AG09319 (cell line): ENCODE results near the gene PRICKLE2.

ENCODE experiments used
- DNase-seq: peaks from one replicate; pipeline ENCODE4 v3.0.0-alpha.2; 2010; ENCODE audit warnings: low read depth; ENCODE audit errors: extremely low read depth
- TF ChIP-seq, protein P1 (sequence below): IDR thresholded peaks from 2 replicates; pipeline ENCODE4 v1.5.1; 2011; ENCODE audit warnings: low read depth, mild to moderate bottlenecking, inconsistent platforms, low read length, moderate library complexity

Gene PRICKLE2

DNA sequence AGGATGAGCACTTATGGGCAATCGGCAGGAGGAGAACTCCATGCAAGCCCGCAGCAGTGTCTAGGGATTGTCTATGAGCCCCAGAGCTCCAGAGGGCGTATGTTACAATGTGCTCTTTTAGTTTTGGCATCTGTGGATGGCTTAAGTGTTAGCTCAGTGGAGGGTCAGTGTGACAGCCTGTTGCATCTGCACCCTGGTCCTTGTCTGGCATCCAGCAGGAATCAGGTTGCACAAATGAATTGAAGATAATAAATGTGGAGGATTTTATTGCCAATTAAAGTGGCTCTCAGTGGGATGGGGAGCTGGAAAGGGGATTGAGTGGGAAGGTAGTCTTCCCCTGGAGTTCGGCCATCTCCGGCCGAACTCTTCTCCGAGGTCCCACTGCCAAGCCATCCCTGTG lies 11.8 kb upstream of the PRICKLE2 start:
- no peak for DNase-seq
- TF ChIP-seq, protein P1, sequence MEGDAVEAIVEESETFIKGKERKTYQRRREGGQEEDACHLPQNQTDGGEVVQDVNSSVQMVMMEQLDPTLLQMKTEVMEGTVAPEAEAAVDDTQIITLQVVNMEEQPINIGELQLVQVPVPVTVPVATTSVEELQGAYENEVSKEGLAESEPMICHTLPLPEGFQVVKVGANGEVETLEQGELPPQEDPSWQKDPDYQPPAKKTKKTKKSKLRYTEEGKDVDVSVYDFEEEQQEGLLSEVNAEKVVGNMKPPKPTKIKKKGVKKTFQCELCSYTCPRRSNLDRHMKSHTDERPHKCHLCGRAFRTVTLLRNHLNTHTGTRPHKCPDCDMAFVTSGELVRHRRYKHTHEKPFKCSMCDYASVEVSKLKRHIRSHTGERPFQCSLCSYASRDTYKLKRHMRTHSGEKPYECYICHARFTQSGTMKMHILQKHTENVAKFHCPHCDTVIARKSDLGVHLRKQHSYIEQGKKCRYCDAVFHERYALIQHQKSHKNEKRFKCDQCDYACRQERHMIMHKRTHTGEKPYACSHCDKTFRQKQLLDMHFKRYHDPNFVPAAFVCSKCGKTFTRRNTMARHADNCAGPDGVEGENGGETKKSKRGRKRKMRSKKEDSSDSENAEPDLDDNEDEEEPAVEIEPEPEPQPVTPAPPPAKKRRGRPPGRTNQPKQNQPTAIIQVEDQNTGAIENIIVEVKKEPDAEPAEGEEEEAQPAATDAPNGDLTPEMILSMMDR, result no peak

DNA sequence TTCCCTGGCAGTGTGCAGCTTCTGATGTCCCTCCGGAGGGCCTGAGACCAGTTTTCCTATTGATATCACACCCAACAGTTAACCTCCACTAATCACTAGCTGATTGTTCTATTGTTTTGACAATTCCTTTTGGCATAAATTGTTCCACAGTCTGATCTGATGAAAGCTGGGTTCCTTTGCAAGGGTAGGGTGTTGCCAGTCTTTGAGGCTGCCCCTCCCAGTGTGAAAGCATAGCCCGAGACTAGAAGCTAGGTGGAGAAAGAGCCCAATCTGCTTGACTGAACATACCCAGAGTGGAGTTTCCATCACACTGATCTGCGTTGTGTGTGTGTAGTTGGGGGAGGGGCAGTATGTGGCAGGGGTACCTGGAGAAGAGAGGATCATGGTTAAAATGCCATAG lies 10.3 kb upstream of the PRICKLE2 start:
- TF ChIP-seq, protein P1, result no peak
- DNase-seq, result no peak

DNA sequence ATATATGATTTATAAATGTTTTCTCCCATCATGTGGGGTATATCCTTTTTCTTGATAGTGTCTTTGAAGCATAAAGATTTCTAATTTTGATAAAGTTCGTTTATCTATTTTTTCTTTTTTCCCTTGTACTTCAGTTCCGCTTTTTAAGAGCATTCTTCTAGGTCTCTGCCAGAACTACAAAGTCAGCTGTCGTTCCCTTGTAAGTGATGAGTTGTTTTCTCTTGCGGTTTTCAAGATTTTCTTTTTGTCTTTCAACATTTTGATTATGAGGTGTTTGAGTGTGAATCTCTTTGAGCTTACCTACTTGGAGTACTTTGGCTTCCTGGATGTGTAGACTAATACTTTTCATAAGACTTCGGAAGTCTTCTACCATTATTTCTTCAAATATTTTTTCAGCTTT lies 9.3 kb upstream of the PRICKLE2 start:
- TF ChIP-seq, protein P1, result no peak
- no peak for DNase-seq

DNA sequence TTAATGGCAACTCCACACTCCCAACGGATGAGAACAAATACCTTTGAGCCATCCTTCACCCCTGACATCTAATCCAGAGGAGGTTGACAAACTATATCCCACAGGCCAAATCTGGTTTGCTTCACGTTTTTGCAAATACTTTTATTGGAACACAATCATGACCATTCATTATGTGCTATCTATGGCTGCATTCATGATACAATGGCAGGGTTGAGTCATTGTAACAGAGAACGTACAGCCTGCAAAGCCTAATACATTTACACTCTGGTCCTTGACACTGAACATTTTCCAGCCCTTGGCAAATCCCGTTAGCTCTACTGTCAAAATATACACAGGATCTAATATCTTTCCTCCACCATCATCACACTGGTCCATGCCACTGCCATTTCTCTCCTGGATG lies 7.6 kb upstream of the PRICKLE2 start:
- DNase-seq, result no peak
- TF ChIP-seq, protein P1, result no peak

DNA sequence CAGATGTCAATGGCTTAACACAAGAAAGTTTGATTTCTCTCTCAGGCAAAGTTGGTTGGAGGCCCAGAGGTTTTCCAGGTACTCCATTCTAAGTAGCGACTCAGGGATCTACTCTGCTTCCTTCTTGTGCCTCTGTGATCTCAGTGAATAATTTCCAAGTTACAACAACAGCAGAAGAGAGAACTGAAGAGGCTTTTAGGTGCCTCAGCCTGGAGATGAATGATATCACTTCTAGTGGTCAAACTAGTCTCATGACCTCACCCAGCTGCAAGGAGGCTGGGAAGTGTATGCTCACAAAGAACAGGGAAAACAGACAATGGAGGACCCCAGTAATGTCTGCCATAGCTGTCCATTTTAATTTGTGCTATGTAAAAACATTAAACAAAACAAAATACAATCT lies 4.6 kb upstream of the PRICKLE2 start:
- DNase-seq, result no peak

DNA sequence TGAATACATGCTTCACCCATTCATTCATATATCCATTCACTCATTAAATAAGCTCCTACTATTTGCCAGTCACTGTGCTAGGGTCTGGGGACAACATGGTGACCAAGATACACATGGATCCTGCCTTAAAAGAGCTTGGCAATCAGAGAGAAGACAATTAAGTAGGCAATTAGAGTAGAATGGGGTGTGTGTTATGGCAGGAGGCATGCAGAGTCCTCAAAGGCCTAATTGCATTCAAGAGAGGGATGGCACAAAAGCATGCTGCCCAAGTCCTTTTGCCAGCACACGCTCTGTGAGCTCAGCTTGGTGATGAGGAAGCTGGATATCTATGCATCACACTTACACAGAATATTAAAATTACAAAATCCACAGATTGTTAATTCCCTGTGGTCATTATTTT lies 2.8 kb upstream of the PRICKLE2 start:
- no peak for DNase-seq
- TF ChIP-seq, protein P1, result no peak

More for the DNA sequence above, 4.6 kb upstream of the PRICKLE2 start:
- TF ChIP-seq, protein P1, result no peak

DNA sequence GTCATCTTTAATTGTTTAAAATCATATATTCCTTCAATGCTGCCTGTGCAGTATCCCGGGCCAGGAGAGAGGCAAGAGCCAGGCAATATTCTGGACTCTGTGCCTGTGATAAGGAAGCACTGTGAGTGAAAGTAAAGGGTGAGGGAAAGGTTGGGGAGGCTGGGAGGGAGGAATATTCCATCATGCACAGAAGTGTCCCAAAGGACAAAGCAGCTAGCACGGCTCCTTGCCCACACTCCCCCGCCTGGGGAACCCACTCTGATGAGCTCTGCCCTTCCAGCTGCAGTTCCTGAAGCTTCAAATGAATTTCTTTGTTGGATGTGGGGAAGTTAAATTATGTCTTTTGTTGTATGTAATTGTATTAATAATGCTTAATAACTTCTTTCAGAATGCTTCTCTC lies 1.5 kb upstream of the PRICKLE2 start:
- TF ChIP-seq, protein P1, result no peak

More for the DNA sequence above, 1.5 kb upstream of the PRICKLE2 start:
- no peak for DNase-seq
